ENCODE measurements around the gene SPRR5. TPM values are rescaled to one million over a fixed set of nuclear protein-coding genes. Genes with fewer than 3 reads are reported as not detected.
A peak's percentile ranks its signal among the peaks of the same experiment; 100 is the strongest.

The SPRR5 gene
- total RNA-seq, 1 experiment from 2014 or later: not detected

GRCh38 chr1:152946248-152946647 is 758 bp upstream of the SPRR5 start:
- no peak for DNase-seq (ENCODE audit: low read depth)

GRCh38 chr1:152951711-152952110 is 4.7 kb downstream of the SPRR5 start:
- no peak for DNase-seq (ENCODE audit: low read depth)

GRCh38 chr1:152953761-152954160 is 6.8 kb downstream of the SPRR5 start:
- DNase-seq (ENCODE audit: low read depth): no peak

GRCh38 chr1:152954436-152954835 is 7.4 kb downstream of the SPRR5 start:
- DNase-seq (ENCODE audit: low read depth): peak; percentile 48

GRCh38 chr1:152957561-152957960 is 10.6 kb downstream of the SPRR5 start:
- no peak for DNase-seq (ENCODE audit: low read depth)

GRCh38 chr1:152959273-152959672 is 12.3 kb downstream of the SPRR5 start:
- no peak for DNase-seq (ENCODE audit: low read depth)

GRCh38 chr1:152959801-152960451 is 12.9 kb downstream of the SPRR5 start:
- DNase-seq (ENCODE audit: low read depth): no peak

- DNase-seq (ENCODE audit: low read depth): no peak
These were observed 13.5 kb downstream of the SPRR5 start for GRCh38 chr1:152960452-152961044.

- no peak for DNase-seq (ENCODE audit: low read depth)
These were observed 14.4 kb downstream of the SPRR5 start for GRCh38 chr1:152961226-152961891.

- no peak for DNase-seq (ENCODE audit: low read depth)
These were observed 15.9 kb downstream of the SPRR5 start for GRCh38 chr1:152962876-152963415.

- no peak for DNase-seq (ENCODE audit: low read depth)
These were observed 17.5 kb downstream of the SPRR5 start for GRCh38 chr1:152964536-152964935.

- no peak for DNase-seq (ENCODE audit: low read depth)
These were observed 18.8 kb downstream of the SPRR5 start for GRCh38 chr1:152965853-152966252.

GRCh38 chr1:152967201-152967600 is 20.2 kb downstream of the SPRR5 start:
- no peak for DNase-seq (ENCODE audit: low read depth)

- DNase-seq (ENCODE audit: low read depth): no peak
These were observed 21.2 kb downstream of the SPRR5 start for GRCh38 chr1:152968248-152968647.

GRCh38 chr1:152969036-152969435 is 22.0 kb downstream of the SPRR5 start:
- DNase-seq (ENCODE audit: low read depth): no peak

- no peak for DNase-seq (ENCODE audit: low read depth)
These were observed 23.5 kb downstream of the SPRR5 start, which contains the start of gene SPRR4 for GRCh38 chr1:152970495-152970894. Gene SPRR4 (plus strand): TSS chr1:152970648. CDS start chr1:152971891, 1,243 bp downstream.

- no peak for DNase-seq (ENCODE audit: low read depth)
These were observed 25.3 kb downstream of the SPRR5 start for GRCh38 chr1:152972196-152972886.

- no peak for DNase-seq (ENCODE audit: low read depth)
These were observed 29.7 kb downstream of the SPRR5 start for GRCh38 chr1:152976688-152977087.

- no peak for DNase-seq (ENCODE audit: low read depth)
These were observed 30.6 kb downstream of the SPRR5 start for GRCh38 chr1:152977614-152978013.

GRCh38 chr1:152980676-152981075 is 33.7 kb downstream of the SPRR5 start:
- DNase-seq (ENCODE audit: low read depth): no peak

GRCh38 chr1:152981146-152981871 is 34.3 kb downstream of the SPRR5 start:
- DNase-seq (ENCODE audit: low read depth): no peak

- no peak for DNase-seq (ENCODE audit: low read depth)
These were observed 35.1 kb downstream of the SPRR5 start for GRCh38 chr1:152982076-152982475.

Data from RPMI7951 (cell line).